ENCODE data around the gene PDE3B.
"Not testable (repeated sequence)": the region's sequence is repeated elsewhere in the genome, so short reads cannot be mapped to it uniquely, and the experiment has no call there.

The PDE3B gene

GRCh38 chr11:14643697-14644225 is at the start of gene PDE3B:
TSS of gene PDE3B (plus strand) at chr11:14643804. CDS start at chr11:14644076, 272 bp downstream.
- DNase-seq: no peak

- not testable (repeated sequence) for DNase-seq
Observed at GRCh38 chr11:14595261-14595660, 48.3 kb upstream of the PDE3B start.

- DNase-seq: no peak
Observed at GRCh38 chr11:14607713-14608112, 35.9 kb upstream of the PDE3B start.

- no peak for DNase-seq
Observed at GRCh38 chr11:14609902-14610301, 33.7 kb upstream of the PDE3B start.

GRCh38 chr11:14611939-14612338 is 31.7 kb upstream of the PDE3B start:
- DNase-seq: no peak

- DNase-seq: no peak
Observed at GRCh38 chr11:14612694-14613093, 30.9 kb upstream of the PDE3B start.

GRCh38 chr11:14614091-14614622 is 29.4 kb upstream of the PDE3B start:
- DNase-seq: no peak

- no peak for DNase-seq
Observed at GRCh38 chr11:14617241-14618027, 26.2 kb upstream of the PDE3B start.

GRCh38 chr11:14618060-14618459 is 25.5 kb upstream of the PDE3B start:
- DNase-seq: no peak

- no peak for DNase-seq
Observed at GRCh38 chr11:14619603-14620531, 23.7 kb upstream of the PDE3B start.

- no peak for DNase-seq
Observed at GRCh38 chr11:14622223-14622954, 21.2 kb upstream of the PDE3B start.

- DNase-seq: no peak
Observed at GRCh38 chr11:14623036-14623435, 20.6 kb upstream of the PDE3B start.

- no peak for DNase-seq
Observed at GRCh38 chr11:14625586-14626205, 17.9 kb upstream of the PDE3B start.

- DNase-seq: no peak
Observed at GRCh38 chr11:14626650-14627049, 17.0 kb upstream of the PDE3B start.

GRCh38 chr11:14633506-14634224 is 9.9 kb upstream of the PDE3B start:
- DNase-seq: not testable (repeated sequence)

- DNase-seq: no peak
Observed at GRCh38 chr11:14634813-14635212, 8.8 kb upstream of the PDE3B start.

- no peak for DNase-seq
Observed at GRCh38 chr11:14635546-14635945, 8.1 kb upstream of the PDE3B start.

GRCh38 chr11:14636119-14636518 is 7.5 kb upstream of the PDE3B start:
- no peak for DNase-seq

- no peak for DNase-seq
Observed at GRCh38 chr11:14637868-14638409, 5.7 kb upstream of the PDE3B start.

GRCh38 chr11:14638561-14638960 is 5.0 kb upstream of the PDE3B start:
- DNase-seq: no peak

- no peak for DNase-seq
Observed at GRCh38 chr11:14641801-14642200, 1.8 kb upstream of the PDE3B start.

Data from NCI-H2171 (cell line).